Measurements from ENCODE around the gene LYAR.

- TF ChIP-seq EP300 (IDR thresholded peaks at IDR 0.05; ENCODE audit: borderline replicate concordance) (no peak), EGR1 (IDR thresholded peaks at IDR 0.05) (no peak), CEBPB (IDR thresholded peaks at IDR 0.05) (no peak), REST (IDR thresholded peaks at IDR 0.05; ENCODE audit: low read depth) (no peak)
Measured at GRCh38 chr4:4274226-4274625, 15.7 kb downstream of the LYAR start.
